GM21723 (cell line): ENCODE data around the gene PNMA8A.

Source experiments
- ATAC-seq: cut with Tn5 transposase; IDR thresholded peaks from one replicate; pipeline ENCODE4 v1.9.1; 2021; ENCODE audit warnings: mild to moderate bottlenecking, moderate library complexity; ENCODE audit not compliant: unreplicated experiment

Gene PNMA8A

GRCh38 chr19:46429999-46430398, 41.4 kb downstream of the PNMA8A start:
- ATAC-seq, result no peak

GRCh38 chr19:46428239-46429135, 42.9 kb downstream of the PNMA8A start, which contains the start of gene PNMA8C:
PNMA8C (minus strand) TSS chr19:46428936; CDS start chr19:46428359, 577 bp downstream.
- no peak for ATAC-seq

- no peak for ATAC-seq
Measured at GRCh38 chr19:46427518-46428045, 43.8 kb downstream of the PNMA8A start.

- no peak for ATAC-seq
Measured at GRCh38 chr19:46426506-46427162, 44.7 kb downstream of the PNMA8A start.

GRCh38 chr19:46426035-46426505, 45.3 kb downstream of the PNMA8A start:
- ATAC-seq, result no peak

GRCh38 chr19:46423188-46423587, 48.2 kb downstream of the PNMA8A start:
- ATAC-seq, result no peak

- no peak for ATAC-seq
Measured at GRCh38 chr19:46422344-46422743, 49.0 kb downstream of the PNMA8A start.

GRCh38 chr19:46420056-46420455, 51.3 kb downstream of the PNMA8A start:
- no peak for ATAC-seq
